HG03196 (cell line): Measurements from ENCODE around the gene DOCK6.

Experiments used
- ATAC-seq: cut with Tn5 transposase; IDR thresholded peaks from one replicate; pipeline ENCODE4 v1.9.1; 2021; ENCODE audit not compliant: unreplicated experiment

The DOCK6 gene, protein sequence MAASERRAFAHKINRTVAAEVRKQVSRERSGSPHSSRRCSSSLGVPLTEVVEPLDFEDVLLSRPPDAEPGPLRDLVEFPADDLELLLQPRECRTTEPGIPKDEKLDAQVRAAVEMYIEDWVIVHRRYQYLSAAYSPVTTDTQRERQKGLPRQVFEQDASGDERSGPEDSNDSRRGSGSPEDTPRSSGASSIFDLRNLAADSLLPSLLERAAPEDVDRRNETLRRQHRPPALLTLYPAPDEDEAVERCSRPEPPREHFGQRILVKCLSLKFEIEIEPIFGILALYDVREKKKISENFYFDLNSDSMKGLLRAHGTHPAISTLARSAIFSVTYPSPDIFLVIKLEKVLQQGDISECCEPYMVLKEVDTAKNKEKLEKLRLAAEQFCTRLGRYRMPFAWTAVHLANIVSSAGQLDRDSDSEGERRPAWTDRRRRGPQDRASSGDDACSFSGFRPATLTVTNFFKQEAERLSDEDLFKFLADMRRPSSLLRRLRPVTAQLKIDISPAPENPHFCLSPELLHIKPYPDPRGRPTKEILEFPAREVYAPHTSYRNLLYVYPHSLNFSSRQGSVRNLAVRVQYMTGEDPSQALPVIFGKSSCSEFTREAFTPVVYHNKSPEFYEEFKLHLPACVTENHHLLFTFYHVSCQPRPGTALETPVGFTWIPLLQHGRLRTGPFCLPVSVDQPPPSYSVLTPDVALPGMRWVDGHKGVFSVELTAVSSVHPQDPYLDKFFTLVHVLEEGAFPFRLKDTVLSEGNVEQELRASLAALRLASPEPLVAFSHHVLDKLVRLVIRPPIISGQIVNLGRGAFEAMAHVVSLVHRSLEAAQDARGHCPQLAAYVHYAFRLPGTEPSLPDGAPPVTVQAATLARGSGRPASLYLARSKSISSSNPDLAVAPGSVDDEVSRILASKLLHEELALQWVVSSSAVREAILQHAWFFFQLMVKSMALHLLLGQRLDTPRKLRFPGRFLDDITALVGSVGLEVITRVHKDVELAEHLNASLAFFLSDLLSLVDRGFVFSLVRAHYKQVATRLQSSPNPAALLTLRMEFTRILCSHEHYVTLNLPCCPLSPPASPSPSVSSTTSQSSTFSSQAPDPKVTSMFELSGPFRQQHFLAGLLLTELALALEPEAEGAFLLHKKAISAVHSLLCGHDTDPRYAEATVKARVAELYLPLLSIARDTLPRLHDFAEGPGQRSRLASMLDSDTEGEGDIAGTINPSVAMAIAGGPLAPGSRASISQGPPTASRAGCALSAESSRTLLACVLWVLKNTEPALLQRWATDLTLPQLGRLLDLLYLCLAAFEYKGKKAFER (N-terminal part only)

DNA sequence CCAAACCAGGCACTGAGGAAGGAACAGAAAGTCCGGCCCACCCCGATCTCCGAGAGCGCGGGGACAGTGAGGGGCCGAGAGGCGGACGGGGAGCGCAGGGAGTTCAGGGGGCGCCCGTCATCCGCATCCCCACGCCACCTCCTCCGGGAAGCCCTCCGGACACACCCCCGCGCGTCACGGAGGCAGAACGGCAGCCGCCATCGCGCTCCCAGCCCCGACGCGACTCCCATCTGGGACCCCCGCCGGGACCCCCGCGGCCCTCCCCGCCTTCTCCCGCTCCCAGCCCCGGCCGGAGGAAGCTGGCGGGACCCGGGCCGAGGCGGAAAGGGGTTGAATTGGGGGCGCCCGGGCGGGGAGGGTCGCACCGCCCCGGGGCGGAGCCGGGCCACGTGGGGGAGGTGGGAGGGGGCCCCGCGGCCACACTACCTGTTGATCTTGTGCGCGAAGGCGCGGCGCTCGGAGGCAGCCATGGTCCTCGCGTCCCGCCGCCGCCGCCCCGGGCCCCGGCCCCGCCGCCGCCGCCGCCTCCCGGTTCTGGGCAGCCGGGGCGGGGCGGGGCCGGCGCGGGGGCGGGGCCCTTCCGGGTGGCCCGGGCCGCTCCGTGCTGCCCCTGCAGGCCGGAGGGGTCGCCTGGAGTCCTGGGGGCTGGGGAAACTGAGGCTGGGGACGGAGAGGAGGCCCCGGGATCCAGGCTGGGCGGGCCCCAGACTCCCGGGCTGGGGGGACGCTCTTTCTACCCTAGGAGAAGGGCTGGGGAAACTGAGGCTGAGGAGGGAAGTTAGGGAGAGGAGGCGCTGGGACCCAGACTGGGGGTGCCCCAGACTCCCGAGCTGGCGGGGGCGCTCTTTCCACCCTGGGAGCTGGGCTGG lies at the start of gene DOCK6:
DOCK6 (minus strand) TSS at position 554 of the 869 bp plus-strand sequence; CDS start at position 470, 84 bp downstream.
- ATAC-seq: no peak

DNA sequence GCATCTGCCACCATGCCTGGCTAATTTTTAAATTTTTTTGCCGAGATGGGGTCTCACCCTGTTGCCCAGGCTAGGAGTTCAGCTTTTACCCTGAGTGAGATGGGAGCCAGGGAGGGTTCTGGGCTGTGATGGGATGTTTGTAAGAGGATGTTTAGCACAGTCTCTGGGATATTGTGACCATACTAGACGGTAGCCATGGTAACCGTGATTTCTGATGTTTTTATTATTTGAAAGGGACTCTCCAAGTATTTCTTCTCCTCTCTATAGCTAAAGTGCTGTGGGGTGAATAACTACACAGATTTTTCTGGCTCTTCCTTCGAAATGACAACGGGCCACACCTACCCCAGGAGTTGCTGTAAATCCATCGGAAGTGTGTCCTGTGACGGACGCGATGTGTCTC lies 44.0 kb upstream of the DOCK6 start:
- no peak for ATAC-seq

DNA sequence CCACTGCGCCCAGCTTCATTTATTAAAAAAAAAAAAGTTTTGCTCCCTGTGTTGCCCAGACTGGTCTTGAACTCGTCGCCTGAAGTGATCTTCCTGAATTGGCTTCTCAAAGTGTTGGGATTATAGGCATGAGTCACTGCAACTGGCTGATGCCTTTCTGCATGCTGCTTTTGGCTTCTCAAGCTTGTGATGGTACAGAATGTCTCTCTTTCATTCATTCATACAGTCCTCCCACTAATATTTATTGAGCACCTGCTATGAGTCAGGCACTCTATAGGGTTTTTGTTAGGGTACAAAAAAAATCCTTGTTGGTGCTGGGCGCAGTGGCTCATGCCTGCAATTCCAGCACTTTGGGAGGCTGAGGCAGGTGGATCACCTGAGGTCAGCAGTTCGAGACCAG lies 42.6 kb upstream of the DOCK6 start:
- no peak for ATAC-seq

DNA sequence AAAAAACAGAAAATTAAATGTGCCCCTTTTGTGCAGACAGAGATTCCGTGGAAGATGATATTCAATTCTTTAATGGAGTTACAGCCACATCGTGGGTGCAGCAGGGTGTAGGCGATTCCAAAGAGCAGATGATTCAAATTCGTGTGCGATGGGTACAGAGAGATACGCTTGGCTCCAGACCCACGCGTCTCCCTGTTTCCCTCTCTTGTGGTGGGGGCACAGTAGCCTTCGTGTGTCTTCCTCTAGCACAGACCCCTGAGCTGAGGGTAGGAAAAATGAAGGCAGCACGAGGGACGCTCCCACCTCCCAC lies 38.4 kb upstream of the DOCK6 start:
- no peak for ATAC-seq

DNA sequence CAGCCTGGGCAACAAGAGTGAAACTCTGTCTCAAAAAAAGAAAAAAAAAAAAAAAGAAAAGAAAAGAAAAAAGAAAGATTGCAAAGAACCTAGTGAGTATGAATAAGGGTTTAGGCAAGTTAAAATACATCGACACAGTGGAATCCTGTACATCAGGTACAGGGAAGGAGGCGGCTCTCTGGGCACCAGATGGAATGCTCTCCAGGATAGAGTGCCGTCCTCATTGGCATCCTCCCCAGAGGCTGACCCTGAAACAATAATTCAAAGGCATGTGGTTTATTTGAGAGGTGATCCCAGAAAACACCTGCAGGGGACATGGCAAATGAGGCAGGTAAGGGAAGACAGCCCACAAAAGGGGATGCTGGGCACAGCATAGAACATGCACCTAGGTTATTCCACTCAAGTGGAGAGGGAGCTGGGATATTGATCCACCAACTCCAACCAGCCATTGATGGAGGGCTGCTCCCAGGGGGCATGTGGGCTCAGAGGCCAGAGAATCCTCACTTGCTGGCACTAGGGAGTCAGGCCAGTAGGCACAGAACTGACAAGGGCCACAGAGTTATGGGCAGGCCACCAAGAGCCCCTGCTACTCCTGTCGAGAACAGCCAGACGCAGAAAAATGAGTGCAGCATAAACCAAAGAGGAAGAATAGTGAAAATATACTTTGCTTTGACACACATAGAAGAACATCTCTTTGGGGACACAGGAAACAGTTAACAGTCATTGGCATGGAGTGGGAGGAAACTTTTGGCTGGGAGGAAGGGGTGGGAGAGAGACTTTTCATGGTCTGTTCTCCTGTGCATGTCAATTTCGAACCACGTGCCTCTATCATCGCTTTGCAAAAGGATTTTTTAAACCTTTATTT lies 37.9 kb upstream of the DOCK6 start:
- ATAC-seq: no peak

DNA sequence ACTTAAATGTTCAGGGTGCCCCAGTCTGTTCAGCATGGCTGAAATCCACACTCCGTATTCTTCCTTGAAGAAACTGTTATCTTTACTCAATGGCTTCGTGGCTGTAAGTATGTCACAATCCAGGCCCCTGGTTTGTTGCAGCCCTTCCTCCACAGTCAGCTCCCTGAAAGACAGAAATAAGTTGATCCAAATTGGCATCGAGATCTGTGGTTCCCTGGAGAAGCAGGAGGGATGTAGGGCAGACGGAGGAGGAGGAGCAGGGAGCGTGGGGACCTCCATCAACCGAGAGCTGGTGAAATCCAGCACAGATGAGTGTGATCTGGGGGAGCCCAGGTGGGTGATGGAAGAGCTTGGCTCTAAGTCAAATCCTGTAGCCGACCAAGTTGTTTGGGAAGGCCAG lies 33.9 kb upstream of the DOCK6 start:
- ATAC-seq: no peak

DNA sequence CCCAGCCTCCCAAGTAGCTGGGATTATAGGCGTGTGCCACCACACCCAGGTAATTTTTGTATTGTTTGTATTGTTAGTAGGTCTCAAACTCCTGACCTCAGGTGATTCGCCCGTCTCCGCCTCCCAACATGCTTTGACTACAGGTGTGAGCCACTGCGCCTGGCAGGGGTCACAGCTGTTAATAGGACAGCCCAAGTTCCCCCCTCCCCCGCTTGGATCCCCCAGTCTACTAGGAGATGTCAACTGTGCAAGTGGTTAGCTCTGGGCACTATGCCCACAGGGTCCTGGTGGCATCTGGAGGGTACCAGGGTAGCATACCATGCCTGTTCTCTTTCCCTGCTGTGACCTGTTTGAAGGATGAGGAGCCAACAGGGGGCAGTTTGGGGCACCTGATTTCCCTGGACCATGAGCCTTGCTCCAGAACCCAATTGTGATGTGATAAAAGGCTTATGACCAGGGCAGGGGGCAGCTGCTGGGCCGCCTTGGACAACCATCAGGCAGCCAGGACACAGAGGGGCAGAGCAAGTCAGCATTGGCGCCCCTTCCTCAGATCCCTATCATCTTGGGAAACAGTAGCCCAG lies 33.4 kb upstream of the DOCK6 start, which contains the start of gene TSPAN16:
TSPAN16 (plus strand) TSS at position 496 of the 581 bp plus-strand sequence. CDS start 138 bp downstream, outside the sequence.
- no peak for ATAC-seq

DNA sequence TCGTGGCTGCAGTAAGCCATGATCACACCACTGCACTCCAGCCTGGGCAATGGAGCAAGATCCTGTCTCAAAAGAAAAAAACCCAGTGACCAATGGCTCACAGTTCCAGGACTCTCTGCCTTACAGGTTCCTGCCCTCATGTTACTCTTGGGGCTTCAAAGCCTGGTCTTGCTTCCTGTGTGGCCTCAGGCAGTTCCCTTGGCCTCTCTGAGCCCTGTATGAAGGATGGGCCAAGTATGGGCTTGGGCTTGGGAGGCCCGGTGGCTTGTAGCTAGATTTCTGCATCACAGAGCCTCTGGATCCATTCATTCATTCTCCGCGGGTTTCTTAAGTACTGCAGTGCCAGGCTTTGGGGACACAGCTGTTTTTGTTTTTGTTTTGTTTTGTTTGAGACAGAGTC lies 32.9 kb upstream of the DOCK6 start:
- no peak for ATAC-seq

DNA sequence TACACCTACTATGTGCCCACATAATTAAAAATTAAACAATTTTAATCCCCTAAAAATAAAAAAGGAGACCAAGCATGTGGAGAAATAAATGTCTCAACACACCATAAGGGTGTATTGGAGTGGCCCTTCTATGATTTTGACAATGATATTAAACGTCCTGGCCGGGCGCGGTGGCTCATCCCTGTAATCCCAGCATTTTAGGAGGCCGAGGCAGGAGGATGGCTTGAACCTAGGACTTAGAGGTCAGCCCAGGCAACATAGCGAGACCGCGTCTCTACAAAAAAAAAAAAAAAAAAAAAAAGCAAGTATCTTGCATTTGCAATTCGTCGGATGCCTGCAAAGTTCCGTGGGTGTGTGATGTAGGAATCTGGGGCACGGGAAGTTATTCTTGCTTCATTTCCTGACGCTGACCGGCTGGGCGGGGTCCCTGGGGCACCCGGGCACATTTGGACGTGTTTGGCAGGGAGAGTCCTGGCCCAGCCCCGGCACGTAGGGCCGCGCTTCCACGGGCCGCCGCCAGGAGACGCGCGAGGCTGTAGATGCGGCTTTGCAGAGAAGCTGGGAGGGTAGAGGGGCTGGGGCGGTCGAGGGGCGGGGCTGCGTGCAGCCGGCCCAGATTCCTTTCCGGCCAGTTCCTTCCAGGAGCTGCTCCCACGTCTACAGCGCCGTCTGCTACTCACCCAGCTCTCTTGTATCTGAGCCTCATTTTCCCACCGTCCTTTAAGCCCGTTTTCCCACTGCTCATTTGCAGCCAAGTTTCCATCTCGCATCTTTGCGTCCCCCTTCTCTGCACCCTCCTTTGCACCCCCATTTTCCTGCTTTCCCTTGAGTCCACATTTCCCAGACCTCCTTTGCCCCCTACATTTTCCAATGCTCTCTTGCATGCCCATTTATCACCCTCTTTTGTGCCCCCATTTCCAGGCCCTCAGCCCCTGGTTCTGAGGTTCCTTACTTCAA lies 31.4 kb upstream of the DOCK6 start:
- no peak for ATAC-seq

DNA sequence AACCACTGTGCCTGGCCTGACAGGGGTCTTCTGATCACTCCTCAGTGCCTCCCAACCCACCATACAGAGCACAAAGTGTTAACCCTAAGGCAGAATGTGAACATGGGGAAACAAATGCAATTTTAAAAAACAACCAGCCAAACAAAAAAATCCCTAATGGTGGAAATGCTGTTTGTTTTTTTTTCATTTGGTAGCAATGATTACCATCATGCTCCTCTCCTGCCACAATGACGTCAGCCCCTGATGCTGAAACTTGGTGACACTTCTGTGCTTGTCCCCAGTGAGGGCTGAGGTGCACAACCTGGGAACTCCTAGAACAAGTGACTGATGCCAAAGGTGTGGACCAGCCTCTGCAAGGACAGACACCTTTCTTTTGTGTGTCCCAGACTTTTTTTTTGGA lies 29.7 kb upstream of the DOCK6 start:
- no peak for ATAC-seq

DNA sequence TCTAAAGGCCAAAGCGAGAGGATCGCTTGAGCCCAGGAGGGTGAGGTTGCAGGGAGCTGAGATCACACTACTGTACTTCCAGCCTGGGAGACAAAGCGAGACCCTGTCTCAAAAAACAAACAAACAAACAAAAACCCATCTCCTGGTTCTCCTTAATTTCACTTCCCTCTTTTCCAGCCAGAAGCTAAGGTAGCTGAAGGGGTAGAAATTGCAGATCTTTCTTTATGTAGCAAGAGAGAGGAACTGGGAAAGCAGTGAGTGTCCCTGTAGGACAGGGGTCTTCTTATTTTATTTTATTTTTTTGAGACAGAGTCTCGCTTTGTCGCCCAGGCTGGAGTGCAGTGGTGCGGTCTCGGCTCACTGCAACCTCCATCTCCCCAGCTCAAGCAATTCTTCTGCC lies 29.1 kb upstream of the DOCK6 start:
- ATAC-seq: no peak

DNA sequence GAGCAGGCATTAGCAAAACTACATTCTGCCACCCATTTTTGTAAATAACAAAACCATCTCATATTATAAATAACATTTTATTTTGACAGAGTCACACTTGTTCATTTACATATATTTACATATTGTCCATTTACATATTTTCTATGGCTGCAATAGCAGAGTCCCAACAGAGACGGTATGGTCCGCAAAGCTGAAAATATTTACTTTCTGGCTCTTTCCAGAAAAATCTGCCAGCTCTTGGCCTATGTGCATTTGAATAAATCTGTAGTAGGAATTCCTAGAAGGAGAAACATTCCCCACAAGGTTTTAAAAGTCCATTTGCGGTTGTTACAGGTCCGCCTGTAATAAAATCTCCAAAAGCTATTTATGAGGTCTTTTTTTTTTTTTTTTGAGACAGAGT lies 27.9 kb upstream of the DOCK6 start:
- no peak for ATAC-seq

DNA sequence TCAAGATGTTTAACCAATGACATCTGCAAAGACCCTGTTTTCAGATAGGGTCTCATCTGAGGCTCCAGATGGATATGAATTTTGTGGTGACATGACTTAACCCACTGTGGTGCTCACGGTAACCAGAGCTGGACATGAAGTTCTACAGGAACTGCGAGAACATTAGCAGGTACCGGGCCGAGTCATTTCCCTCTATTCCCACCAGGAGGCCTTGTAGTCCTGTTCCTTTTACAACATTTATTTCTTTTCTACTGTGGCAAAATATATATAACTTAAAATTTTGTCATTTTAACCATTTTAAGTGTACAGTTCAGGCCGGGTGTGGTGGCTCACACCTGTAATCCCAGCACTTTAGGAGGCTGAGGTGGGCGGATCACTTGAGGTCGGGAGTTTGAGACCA lies 26.0 kb upstream of the DOCK6 start:
- ATAC-seq: no peak

DNA sequence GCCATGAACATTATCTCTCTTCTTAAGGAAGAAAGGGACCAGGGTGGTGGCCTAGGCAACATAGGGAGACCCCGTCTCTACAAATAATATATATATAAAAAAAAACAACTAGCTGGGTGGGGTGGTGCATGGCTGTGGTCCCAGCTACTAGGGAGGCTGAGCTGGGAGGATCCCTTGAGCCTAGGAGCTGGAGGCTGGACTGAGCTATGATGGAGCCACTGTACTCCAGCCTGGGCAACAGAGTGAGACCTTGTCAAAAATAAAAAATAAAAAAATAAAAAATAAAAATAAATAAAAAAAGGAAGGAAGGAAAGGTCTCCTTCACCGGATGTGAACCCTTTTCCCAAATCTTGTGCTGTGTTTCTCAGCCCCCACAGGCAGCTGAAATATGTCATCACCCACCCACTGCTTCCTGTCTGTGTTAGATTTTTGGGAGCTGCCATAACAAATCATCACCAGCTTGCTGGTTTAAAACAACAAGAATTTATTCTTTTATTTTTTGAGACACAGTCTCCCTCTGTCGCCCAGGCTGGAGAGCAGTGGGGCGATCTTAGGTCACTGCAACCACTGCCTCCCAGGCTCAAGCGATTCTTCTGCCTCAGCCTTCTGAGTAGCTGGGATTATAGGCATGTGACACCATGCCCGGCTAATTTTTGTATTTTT lies 24.1 kb upstream of the DOCK6 start:
- no peak for ATAC-seq

DNA sequence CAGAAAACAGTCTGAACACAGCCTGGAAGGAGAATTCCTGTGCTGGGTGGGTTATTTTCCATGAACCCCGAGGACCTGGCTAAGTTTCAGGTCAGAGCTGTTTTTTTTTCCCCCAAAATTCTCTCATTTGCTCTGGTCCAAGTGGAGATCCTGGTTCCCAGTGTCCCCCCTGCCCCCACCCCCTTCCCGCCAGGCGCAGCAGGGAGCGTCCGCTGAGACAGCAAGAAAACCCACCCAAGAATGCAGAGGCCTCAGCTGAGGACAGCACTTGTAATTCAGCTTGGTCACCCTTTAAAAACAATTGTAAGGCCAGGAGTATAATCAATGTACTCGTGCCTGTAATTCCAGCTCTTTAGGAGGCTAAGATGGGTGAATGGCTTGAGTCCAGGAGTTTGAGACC lies 22.2 kb upstream of the DOCK6 start:
- no peak for ATAC-seq

DNA sequence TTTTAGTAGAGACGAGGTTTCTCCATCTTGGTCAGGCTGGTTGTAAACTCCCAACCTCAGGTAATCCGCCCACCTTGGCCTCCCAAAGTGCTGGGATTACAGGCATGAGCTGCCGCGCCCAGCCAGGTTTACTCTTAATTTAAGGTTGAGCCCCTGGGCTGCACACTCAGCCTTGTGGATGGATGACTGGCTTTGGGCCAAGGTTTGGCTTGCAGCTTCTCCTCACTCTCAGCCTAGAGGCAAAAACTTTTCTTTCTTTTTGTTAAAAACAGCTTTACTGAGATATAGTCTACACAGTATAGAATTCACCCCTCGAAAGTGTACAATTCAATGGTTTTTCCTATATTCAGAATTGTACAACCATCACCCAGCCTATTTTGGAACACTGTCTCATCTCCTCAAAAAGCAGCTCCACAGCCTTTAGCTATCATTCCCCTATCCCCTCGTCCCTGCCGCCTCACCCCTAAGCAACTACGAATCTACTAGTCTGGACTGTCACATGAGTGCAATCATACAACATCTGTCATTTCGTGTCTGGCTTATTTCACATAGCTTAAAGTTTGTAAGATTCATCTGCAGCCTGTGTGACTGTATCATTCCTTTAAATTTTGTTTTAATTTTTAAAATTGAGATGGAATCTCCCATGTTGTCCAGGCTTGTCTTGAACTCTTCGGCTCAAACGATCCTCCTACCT lies 19.2 kb upstream of the DOCK6 start:
- ATAC-seq: no peak
